GM19023 (cell line): ENCODE data around the gene DNAI2.

Source experiments
- ATAC-seq: cut with Tn5 transposase; IDR thresholded peaks from one replicate; pipeline ENCODE4 v1.9.1; 2021; ENCODE audit warnings: mild to moderate bottlenecking, moderate library complexity; ENCODE audit not compliant: unreplicated experiment

DNAI2 gene

GRCh38 chr17:74335529-74336062 lies 61.6 kb downstream of the DNAI2 start:
- ATAC-seq: no peak

GRCh38 chr17:74336307-74336706 lies 62.3 kb downstream of the DNAI2 start:
- no peak for ATAC-seq

GRCh38 chr17:74337834-74338500 lies 63.9 kb downstream of the DNAI2 start:
- no peak for ATAC-seq

GRCh38 chr17:74339537-74340195 lies 65.6 kb downstream of the DNAI2 start:
- ATAC-seq: no peak

GRCh38 chr17:74340470-74341023 lies 66.5 kb downstream of the DNAI2 start:
- no peak for ATAC-seq

GRCh38 chr17:74342224-74342623 lies 68.2 kb downstream of the DNAI2 start:
- no peak for ATAC-seq

GRCh38 chr17:74343121-74343520 lies 69.1 kb downstream of the DNAI2 start:
- no peak for ATAC-seq

- no peak for ATAC-seq
Observed at GRCh38 chr17:74343526-74344284, 69.7 kb downstream of the DNAI2 start.

- ATAC-seq: no peak
Observed at GRCh38 chr17:74344658-74345057, 70.6 kb downstream of the DNAI2 start.

- no peak for ATAC-seq
Observed at GRCh38 chr17:74345433-74346241, 71.6 kb downstream of the DNAI2 start.

GRCh38 chr17:74347646-74348045 lies 73.6 kb downstream of the DNAI2 start:
- ATAC-seq: no peak

GRCh38 chr17:74349120-74349519 lies 75.1 kb downstream of the DNAI2 start:
- no peak for ATAC-seq

- ATAC-seq: no peak
Observed at GRCh38 chr17:74350486-74350885, 76.5 kb downstream of the DNAI2 start.

GRCh38 chr17:74351552-74352210 lies 77.6 kb downstream of the DNAI2 start:
- ATAC-seq: no peak

- ATAC-seq: no peak
Observed at GRCh38 chr17:74353446-74354060, 79.5 kb downstream of the DNAI2 start.

GRCh38 chr17:74354123-74354522 lies 80.1 kb downstream of the DNAI2 start:
- ATAC-seq: no peak

- no peak for ATAC-seq
Observed at GRCh38 chr17:74354561-74354960, 80.5 kb downstream of the DNAI2 start.

GRCh38 chr17:74355065-74355464 lies 81.0 kb downstream of the DNAI2 start:
- no peak for ATAC-seq

- ATAC-seq: no peak
Observed at GRCh38 chr17:74356646-74357465, 82.8 kb downstream of the DNAI2 start.
